Trophoblast cell (in vitro differentiated cells and primary cell): ENCODE measurements around the gene CHCHD3.

ENCODE experiments used
- DNase-seq, 2 donors: peaks; one replicate each; pipeline ENCODE4 v3.0.0-alpha.2; 2016
- H2AFZ ChIP-seq: 2 replicates; pipeline ENCODE4 v1.6.1; 2013; ENCODE audit warnings: low read length, moderate library complexity, mild to moderate bottlenecking; ENCODE audit not compliant: insufficient read depth, poor library complexity
- H2AK5ac ChIP-seq: 2 replicates; pipeline ENCODE4 v1.6.1; 2013; ENCODE audit warnings: mild to moderate bottlenecking, low read length
- H2BK120ac ChIP-seq: 2 replicates; pipeline ENCODE4 v1.6.1; 2013; ENCODE audit warnings: low read length, mild to moderate bottlenecking, moderate library complexity; ENCODE audit not compliant: insufficient read depth, poor library complexity
- H2BK12ac ChIP-seq: 2 replicates; pipeline ENCODE4 v1.6.1; 2013; ENCODE audit warnings: mild to moderate bottlenecking, low read length, moderate library complexity
- H2BK5ac ChIP-seq: 2 replicates; pipeline ENCODE4 v1.6.1; 2013; ENCODE audit warnings: low read length, low read depth, moderate library complexity, mild to moderate bottlenecking; ENCODE audit not compliant: poor library complexity
- H3K14ac ChIP-seq: 2 replicates; pipeline ENCODE4 v1.6.1; 2013; ENCODE audit warnings: mild to moderate bottlenecking, low read length
- H3K18ac ChIP-seq: 2 replicates; pipeline ENCODE4 v1.6.1; 2013; ENCODE audit warnings: mild to moderate bottlenecking, low read length
- H3K23ac ChIP-seq: 2 replicates; pipeline ENCODE4 v1.6.1; 2013; ENCODE audit warnings: low read length
- H3K27ac ChIP-seq: 2 replicates; pipeline ENCODE4 v1.5.1; 2013; ENCODE audit warnings: low read depth, mild to moderate bottlenecking, inconsistent platforms, low read length, moderate library complexity
- H3K27me3 ChIP-seq: 2 replicates; pipeline ENCODE4 v1.6.1; 2013; ENCODE audit warnings: inconsistent platforms, mild to moderate bottlenecking, low read length, moderate library complexity; ENCODE audit not compliant: insufficient read depth
- H3K36me3 ChIP-seq, 2 experiments: 1 replicate in 1 of 2; 2 replicates in 1 of 2; pipeline ENCODE4 v1.6.1; 2013; ENCODE audit warnings: low read length in 2 of 2, mild to moderate bottlenecking in 2 of 2, moderate library complexity in 1 of 2; ENCODE audit not compliant: insufficient read depth in 2 of 2, control insufficient read depth in 1 of 2
- H3K4ac ChIP-seq: 2 replicates; pipeline ENCODE4 v1.6.1; 2013; ENCODE audit warnings: low read depth, mild to moderate bottlenecking, low read length, moderate library complexity
- H3K4me1 ChIP-seq, 2 experiments: 1 replicate in 1 of 2; 2 replicates in 1 of 2; pipeline ENCODE4 v1.6.1; 2013; ENCODE audit warnings: low read length in 2 of 2, mild to moderate bottlenecking in 2 of 2, moderate library complexity in 1 of 2; ENCODE audit not compliant: insufficient read depth in 2 of 2, control insufficient read depth in 1 of 2
- H3K4me2 ChIP-seq: 2 replicates; pipeline ENCODE4 v1.6.1; 2013; ENCODE audit warnings: inconsistent platforms, mild to moderate bottlenecking, low read length, moderate library complexity
- H3K4me3 ChIP-seq: 2 replicates; pipeline ENCODE4 v1.5.1; 2013; ENCODE audit warnings: mild to moderate bottlenecking, low read depth, low read length, inconsistent platforms
- H3K79me1 ChIP-seq: one replicate; pipeline ENCODE4 v1.6.1; 2013; ENCODE audit warnings: low read length
- H3K79me2 ChIP-seq: 2 replicates; pipeline ENCODE4 v1.6.1; 2013; ENCODE audit warnings: low read length, mild to moderate bottlenecking; ENCODE audit not compliant: control insufficient read depth, insufficient read depth, poor library complexity
- H3K9ac ChIP-seq: 2 replicates; pipeline ENCODE4 v1.6.1; 2013; ENCODE audit warnings: mild to moderate bottlenecking, low read length
- H3K9me3 ChIP-seq: 2 replicates; pipeline ENCODE4 v1.6.1; 2013; ENCODE audit warnings: low read depth, mild to moderate bottlenecking, control low read depth, inconsistent platforms, low read length; ENCODE audit not compliant: insufficient read depth
- H4K12ac ChIP-seq: 2 replicates; pipeline ENCODE4 v1.6.1; 2013; ENCODE audit warnings: low read depth, mild to moderate bottlenecking, low read length, moderate library complexity
- H4K8ac ChIP-seq: 2 replicates; pipeline ENCODE4 v1.6.1; 2013; ENCODE audit warnings: low read depth, mild to moderate bottlenecking, low read length, moderate library complexity
- H4K91ac ChIP-seq: one replicate; pipeline ENCODE4 v1.6.1; 2013; ENCODE audit warnings: low read depth, mild to moderate bottlenecking, low read length, moderate library complexity
- WGBS: extraction: QIAGEN DNeasy Blood & Tissue Kit; methylation state at CpG from one replicate; pipeline ENCODE4 v1.1.7; 2013; ENCODE audit warnings: missing lambda C conversion rate; ENCODE audit not compliant: insufficient read length, insufficient coverage; ENCODE audit errors: extremely low coverage; 5-methylcytosine and 5-hydroxymethylcytosine counted together

CHCHD3 gene

DNA sequence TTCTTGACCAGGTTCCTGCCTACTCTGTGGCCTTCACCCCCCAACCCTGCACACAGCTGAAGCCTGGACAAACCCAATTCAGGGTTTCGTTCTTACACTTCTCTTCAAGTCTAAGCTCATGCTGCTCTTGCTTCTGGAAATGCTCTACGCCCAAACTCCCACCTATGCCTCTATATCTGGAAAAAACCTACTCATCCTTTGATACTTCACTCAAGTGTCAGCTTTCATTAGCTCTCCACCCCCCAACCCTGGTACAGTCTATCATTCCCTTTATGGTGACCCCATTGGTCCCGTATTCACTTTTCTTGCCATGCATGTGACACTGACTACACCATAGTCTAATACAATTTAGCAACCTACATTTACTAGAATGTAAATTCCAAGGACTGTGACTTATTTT, 284.7 kb downstream of the CHCHD3 start:
- no peak for DNase-seq
- Histone ChIP-seq H2AFZ (no peak overlapping the region), H3K36me3 (no peaks in the 10 kb centered on the region), H3K27me3 (no peaks in the 10 kb centered on the region), H3K79me1 (no peaks in the 10 kb centered on the region), H2AK5ac (no peak overlapping the region), H4K8ac (no peak overlapping the region), H3K4me3 (no peak overlapping the region), H2BK5ac (no peak overlapping the region), H3K4me2 (no peak overlapping the region), H3K23ac (no peak overlapping the region), H3K27ac (no peak overlapping the region), H3K4me1 (peaks cover 0 to 2% of the 10 kb centered on the region in 2 experiments), H3K9me3 (no peaks in the 10 kb centered on the region), H2BK120ac (no peak overlapping the region), H4K12ac (no peak overlapping the region), H3K4ac (no peak overlapping the region), H2BK12ac (no peak overlapping the region), H3K14ac (no peak overlapping the region), H3K18ac (no peak overlapping the region), H3K79me2 (no peaks in the 10 kb centered on the region), H3K9ac (no peak overlapping the region), H4K91ac (no peak overlapping the region)
- no CpG with 5 or more reads among the region's 3 CpGs for WGBS

DNA sequence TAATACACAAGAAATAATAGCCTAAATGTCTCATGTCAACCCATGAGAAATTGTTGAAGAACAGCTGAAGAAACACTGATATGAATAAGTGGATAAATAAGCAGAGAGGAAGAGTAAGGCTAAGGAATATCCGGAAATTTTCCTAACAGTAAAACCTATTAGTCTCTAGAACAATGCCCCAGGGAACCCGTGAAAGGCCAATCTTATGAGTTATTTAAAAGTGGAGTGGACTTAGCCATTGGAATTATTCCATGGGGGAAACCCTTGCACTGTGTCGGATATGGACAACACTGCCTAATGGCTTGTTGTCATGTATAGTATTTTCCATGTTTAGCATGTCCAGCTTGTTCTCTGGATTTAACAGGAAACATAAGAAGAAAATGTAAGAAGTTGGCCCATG, 288.4 kb downstream of the CHCHD3 start:
- no CpG with 5 or more reads among the region's 3 CpGs for WGBS
- no peak overlapping the region for H3K18ac ChIP-seq
- no peaks in the 10 kb centered on the region for H3K27me3 ChIP-seq
- no peak overlapping the region for H2AFZ ChIP-seq
- no peak overlapping the region for H3K9ac ChIP-seq
- H3K9me3 ChIP-seq, result no peaks in the 10 kb centered on the region
- H2AK5ac ChIP-seq, result no peak overlapping the region
- no peak for DNase-seq
- no peak overlapping the region for H3K4ac ChIP-seq
- H3K23ac ChIP-seq, result no peak overlapping the region
- peaks cover 0 to 2% of the 10 kb centered on the region in 2 experiments for H3K4me1 ChIP-seq
- H4K8ac ChIP-seq, result no peak overlapping the region
- H3K79me2 ChIP-seq, result no peaks in the 10 kb centered on the region
- no peak overlapping the region for H2BK120ac ChIP-seq
- no peaks in the 10 kb centered on the region for H3K79me1 ChIP-seq
- H4K91ac ChIP-seq, result no peak overlapping the region
- no peak overlapping the region for H3K14ac ChIP-seq
- no peak overlapping the region for H3K27ac ChIP-seq
- peaks cover 0 to 3% of the 10 kb centered on the region in 2 experiments for H3K36me3 ChIP-seq
- H2BK5ac ChIP-seq, result no peak overlapping the region
- no peak overlapping the region for H3K4me3 ChIP-seq
- H3K4me2 ChIP-seq, result no peak overlapping the region
- no peak overlapping the region for H2BK12ac ChIP-seq
- no peak overlapping the region for H4K12ac ChIP-seq

DNA sequence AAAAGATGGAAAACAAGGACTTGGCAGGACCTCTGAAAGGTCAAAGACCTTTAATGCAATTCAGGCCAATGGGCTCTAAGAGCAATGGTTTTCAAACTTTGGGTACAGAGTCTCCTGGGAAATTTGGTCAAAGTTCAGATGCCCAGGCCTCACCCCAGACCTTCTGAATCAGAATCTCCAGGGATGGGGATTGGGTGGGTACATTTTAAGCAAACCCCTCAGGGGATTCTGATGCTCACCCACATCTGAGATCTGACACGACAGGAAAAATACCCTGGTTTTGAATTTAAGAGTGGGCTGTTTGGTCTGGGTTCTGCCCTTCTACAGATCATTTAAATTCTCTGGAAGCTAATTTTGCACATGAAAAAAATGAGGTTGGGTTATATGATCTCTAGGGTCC, 290.9 kb downstream of the CHCHD3 start:
- H3K79me2 ChIP-seq, result no peaks in the 10 kb centered on the region
- no peak overlapping the region for H3K14ac ChIP-seq
- no peak overlapping the region for H3K9ac ChIP-seq
- no peak overlapping the region for H3K4me3 ChIP-seq
- no peak overlapping the region for H2BK120ac ChIP-seq
- no peak overlapping the region for H4K12ac ChIP-seq
- no peak overlapping the region for H3K4ac ChIP-seq
- H3K4me1 ChIP-seq, result peaks cover 0 to 2% of the 10 kb centered on the region in 2 experiments
- no peak overlapping the region for H2BK5ac ChIP-seq
- H2BK12ac ChIP-seq, result no peak overlapping the region
- H3K18ac ChIP-seq, result no peak overlapping the region
- no peaks in the 10 kb centered on the region for H3K9me3 ChIP-seq
- peaks cover 1 to 3% of the 10 kb centered on the region in 2 experiments for H3K36me3 ChIP-seq
- H3K27ac ChIP-seq, result no peak overlapping the region
- H3K27me3 ChIP-seq, result no peaks in the 10 kb centered on the region
- H4K8ac ChIP-seq, result no peak overlapping the region
- H3K23ac ChIP-seq, result no peak overlapping the region
- no peak overlapping the region for H2AK5ac ChIP-seq
- H4K91ac ChIP-seq, result no peak overlapping the region
- no peak overlapping the region for H3K4me2 ChIP-seq
- no peaks in the 10 kb centered on the region for H3K79me1 ChIP-seq
- no peak for DNase-seq
- H2AFZ ChIP-seq, result no peak overlapping the region
- WGBS, result no CpG with 5 or more reads among the region's 1 CpG

DNA sequence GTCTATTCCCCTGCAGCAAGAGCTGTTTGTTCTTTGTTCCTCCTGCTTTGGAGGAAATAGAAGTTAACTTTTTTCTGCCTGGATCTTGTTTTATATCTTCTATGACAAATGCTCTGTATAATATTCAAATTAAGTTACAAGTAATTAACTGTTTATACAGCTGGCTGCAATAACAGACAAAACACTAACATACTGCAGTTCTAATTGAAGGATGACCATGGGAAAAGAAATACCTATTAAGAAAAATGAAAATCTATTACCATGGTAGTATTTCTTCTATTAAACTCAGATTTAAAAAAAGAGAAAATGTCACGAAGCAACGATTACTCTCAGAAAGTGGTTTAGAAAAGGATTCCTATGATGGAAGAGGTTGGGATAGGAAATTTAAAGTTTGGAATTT, 291.8 kb downstream of the CHCHD3 start:
- no peak overlapping the region for H2AK5ac ChIP-seq
- H3K79me2 ChIP-seq, result no peaks in the 10 kb centered on the region
- no peak overlapping the region for H2BK5ac ChIP-seq
- peaks cover 1 to 3% of the 10 kb centered on the region in 2 experiments for H3K36me3 ChIP-seq
- no peak overlapping the region for H3K27ac ChIP-seq
- H4K91ac ChIP-seq, result no peak overlapping the region
- H2BK120ac ChIP-seq, result no peak overlapping the region
- H3K9ac ChIP-seq, result no peak overlapping the region
- H3K14ac ChIP-seq, result no peak overlapping the region
- no peaks in the 10 kb centered on the region for H3K27me3 ChIP-seq
- no peak overlapping the region for H3K4me2 ChIP-seq
- no peak for DNase-seq
- no peak overlapping the region for H3K4me3 ChIP-seq
- H3K18ac ChIP-seq, result no peak overlapping the region
- H3K23ac ChIP-seq, result no peak overlapping the region
- H2BK12ac ChIP-seq, result no peak overlapping the region
- no peak overlapping the region for H4K12ac ChIP-seq
- peaks cover 0 to 2% of the 10 kb centered on the region in 2 experiments for H3K4me1 ChIP-seq
- no peak overlapping the region for H3K4ac ChIP-seq
- H2AFZ ChIP-seq, result no peak overlapping the region
- H3K9me3 ChIP-seq, result no peaks in the 10 kb centered on the region
- no peak overlapping the region for H4K8ac ChIP-seq
- no CpG with 5 or more reads among the region's 2 CpGs for WGBS
- H3K79me1 ChIP-seq, result no peaks in the 10 kb centered on the region
